ACC112 (cell line): ENCODE data around the gene TRIM65.
"Not testable (repeated sequence)": the region's sequence is repeated elsewhere in the genome, so short reads cannot be mapped to it uniquely, and the experiment has no call there.

Experiments
- H2AFZ ChIP-seq: fragments of 200-600 bp; sonication (generic); one replicate; pipeline ENCODE4 v1.6.0; 2017; ENCODE audit warnings: antibody characterized with exemption, low read length; ENCODE audit not compliant: unreplicated experiment
- H3K27ac ChIP-seq: fragments of 200-600 bp; sonication (generic); 2 replicates; pipeline ENCODE4 v1.5.1; 2014; ENCODE audit warnings: low read depth, mild to moderate bottlenecking, antibody characterized with exemption, low read length, moderate library complexity
- H3K27me3 ChIP-seq: fragments of 200-600 bp; sonication (generic); 2 replicates; pipeline ENCODE4 v1.6.1; 2014; ENCODE audit warnings: mild to moderate bottlenecking, antibody characterized with exemption, low read length, moderate library complexity, mixed read lengths; ENCODE audit not compliant: insufficient read depth
- H3K36me3 ChIP-seq: fragments of 200-600 bp; sonication (generic); 2 replicates; pipeline ENCODE4 v1.6.1; 2016; ENCODE audit warnings: mild to moderate bottlenecking, antibody characterized with exemption, low read length, moderate library complexity, mixed read lengths; ENCODE audit not compliant: insufficient read depth
- H3K4me1 ChIP-seq: fragments of 200-600 bp; sonication (generic); one replicate; pipeline ENCODE4 v1.6.1; 2016; ENCODE audit warnings: low read length, mixed read lengths; ENCODE audit not compliant: insufficient read depth, unreplicated experiment, control insufficient read depth
- H3K4me3 ChIP-seq: fragments of 200-600 bp; sonication (generic); 2 replicates; pipeline ENCODE4 v1.5.1; 2014; ENCODE audit warnings: mild to moderate bottlenecking, low read depth, low read length
- H3K79me2 ChIP-seq: fragments of 200-600 bp; sonication (generic); one replicate; pipeline ENCODE4 v1.6.0; 2016; ENCODE audit warnings: low read length; ENCODE audit not compliant: control insufficient read depth, unreplicated experiment, insufficient read depth

TRIM65 gene

DNA sequence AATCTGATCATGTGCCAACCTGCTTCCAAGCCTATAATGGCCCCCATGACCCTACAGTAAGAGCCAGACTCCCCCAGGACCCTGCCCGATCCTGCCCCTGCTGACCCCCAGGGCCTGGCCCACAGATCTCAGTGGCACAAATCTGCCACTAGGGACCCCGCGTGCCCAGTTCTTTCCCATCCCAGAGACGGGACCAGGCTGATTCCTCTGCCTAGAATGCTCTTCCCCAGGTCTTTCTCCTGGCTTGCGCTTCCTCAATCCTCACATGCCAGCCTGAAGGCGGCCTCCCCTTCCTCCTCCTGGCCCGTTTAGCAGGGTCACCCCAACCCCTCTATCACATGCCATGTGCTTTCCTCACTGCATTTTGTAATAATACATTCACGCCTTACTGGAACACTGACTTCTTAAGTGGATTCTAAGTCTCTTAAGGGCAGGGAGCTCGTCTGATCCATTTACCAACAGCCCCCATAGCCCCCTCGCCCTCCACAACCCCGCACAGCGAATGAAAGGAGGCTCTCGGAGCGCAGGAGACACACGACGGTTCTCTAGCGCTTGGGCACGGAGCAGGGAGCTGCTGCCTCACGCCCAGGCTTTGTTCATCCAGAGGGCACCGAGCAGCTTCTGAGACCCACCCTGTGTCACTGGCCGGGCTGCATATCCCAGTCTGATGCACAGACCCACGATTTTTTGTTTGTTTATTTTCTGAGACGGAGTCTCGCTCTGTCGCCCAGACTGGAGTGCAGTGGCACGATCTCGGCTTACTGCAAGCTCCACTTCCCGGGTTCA is 1.2 kb downstream of the TRIM65 start:
- no peak overlapping the region; the same call in 1 of the 2 replicates for H3K27ac ChIP-seq
- H3K4me1 ChIP-seq, result peaks cover 5% of the 10 kb centered on the region
- H3K4me3 ChIP-seq, result peak overlapping the region; percentile 89
- H2AFZ ChIP-seq, result no peak overlapping the region
- H3K36me3 ChIP-seq, result no peaks in the 10 kb centered on the region; the same call in 1 of the 2 replicates
- peaks cover 17% of the 10 kb centered on the region for H3K79me2 ChIP-seq
- no peaks in the 10 kb centered on the region for H3K27me3 ChIP-seq

DNA sequence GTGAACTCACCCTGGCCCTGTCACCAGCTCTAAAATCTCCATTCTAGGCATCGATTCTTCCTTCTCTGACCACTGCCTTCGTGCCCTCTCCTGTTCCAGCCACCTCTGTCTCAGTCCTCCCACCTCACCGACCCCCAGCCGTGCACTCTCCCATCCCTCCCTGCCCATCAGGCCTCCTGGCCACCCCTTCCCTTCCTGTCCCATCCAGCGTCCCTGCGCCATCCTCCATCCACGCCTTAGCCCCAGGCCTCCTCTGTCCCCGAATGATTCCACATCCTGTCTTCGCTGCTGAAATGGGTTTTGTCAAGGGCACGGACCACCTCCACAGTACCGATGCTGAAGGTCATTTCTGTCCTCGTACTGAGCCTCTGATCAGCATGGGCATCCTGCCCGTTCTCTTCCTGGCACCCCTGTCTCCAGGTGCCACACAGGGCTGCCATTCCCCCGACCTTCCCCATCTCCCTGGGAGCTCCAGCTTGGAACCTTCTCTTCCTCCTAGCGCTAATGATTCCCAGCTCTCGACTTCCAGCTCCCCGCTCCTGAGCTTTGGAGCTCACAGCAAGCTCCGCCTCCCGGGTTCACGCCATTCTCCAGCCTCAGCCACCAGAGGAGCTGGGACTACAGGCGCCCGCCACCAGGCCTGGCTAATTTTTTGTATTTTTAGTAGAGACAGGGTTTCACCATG is 2.6 kb downstream of the TRIM65 start:
- Histone ChIP-seq H2AFZ (no peak overlapping the region), H3K36me3 (no peaks in the 10 kb centered on the region), H3K4me3 (no peak overlapping the region), H3K4me1 (peaks cover 5% of the 10 kb centered on the region), H3K27me3 (no peaks in the 10 kb centered on the region), H3K27ac (no peak overlapping the region), H3K79me2 (peaks cover 17% of the 10 kb centered on the region)

DNA sequence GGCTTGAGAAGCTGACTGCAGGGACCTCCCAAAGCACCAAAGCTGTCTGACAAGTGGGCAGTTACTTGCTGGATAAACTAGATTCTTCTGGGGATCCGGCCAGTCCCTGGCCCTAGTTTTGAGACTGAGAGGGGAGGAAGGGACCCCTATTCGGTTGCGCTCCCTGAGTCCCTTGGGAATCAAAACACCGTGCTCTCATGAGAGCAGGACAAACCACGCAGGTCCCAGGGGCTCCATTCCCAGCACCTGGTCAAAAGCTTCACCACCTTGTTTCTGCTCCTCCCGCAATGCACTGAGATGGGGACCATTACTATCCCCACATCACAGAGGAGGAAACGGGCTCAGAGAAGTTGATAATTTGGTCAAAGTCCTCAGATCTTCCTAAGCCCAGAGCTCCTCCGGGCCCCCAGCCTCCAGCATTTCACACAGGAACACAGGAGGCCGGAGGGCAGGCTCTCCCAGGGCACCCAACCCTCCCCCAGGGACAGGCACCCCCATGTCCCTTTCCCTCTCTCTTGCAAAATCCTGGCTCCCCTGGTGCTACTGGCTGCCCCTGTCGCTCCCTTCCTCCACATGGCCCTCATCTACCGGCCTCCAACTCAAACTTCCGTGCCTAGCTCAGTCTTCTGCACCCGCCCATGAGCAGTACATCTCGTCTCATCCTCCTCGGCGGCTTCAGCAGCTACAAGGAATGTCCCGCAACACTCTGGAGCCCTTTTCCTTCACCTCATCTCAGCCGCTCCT is 3.3 kb downstream of the TRIM65 start:
- peaks cover 17% of the 10 kb centered on the region for H3K79me2 ChIP-seq
- H3K36me3 ChIP-seq, result no peaks in the 10 kb centered on the region
- H2AFZ ChIP-seq, result no peak overlapping the region
- H3K27ac ChIP-seq, result no peak overlapping the region
- no peak overlapping the region for H3K4me3 ChIP-seq
- H3K4me1 ChIP-seq, result peaks cover 5% of the 10 kb centered on the region
- H3K27me3 ChIP-seq, result no peaks in the 10 kb centered on the region

DNA sequence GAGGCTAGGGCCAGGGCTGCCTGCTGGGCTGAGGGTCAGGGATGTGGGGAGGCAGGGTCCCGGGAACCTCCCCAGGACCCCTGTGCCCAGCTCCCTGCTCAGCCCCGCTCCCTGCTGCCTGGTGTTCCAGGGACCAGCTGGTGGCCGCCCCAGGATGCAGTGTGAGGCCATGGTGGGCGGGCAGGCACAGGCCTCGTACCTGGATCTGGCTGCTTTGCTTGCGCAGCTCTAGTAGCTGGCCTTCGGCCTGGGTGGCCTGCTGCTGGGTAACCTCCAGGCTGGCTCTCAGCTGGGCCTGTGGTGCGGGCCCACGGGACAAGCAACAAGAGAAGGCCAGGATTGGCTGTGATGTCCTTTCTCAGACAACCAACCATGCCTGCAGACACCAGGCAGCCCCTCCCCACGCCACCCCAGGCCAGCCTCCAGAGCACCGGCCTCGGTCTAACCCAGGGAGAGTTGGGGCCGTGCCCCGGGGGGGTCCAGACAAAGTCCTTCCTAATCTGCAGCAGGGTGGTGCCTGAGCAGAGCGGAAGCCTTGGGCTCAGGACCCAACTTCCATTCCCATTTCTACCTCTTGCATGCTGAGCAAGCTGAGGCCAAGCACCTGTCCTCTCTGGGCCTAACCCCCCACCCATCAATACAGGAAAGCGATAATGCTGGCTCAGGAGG is 4.1 kb downstream of the TRIM65 start:
- no peak overlapping the region for H3K4me3 ChIP-seq
- no peak overlapping the region for H3K27ac ChIP-seq
- peaks cover 17% of the 10 kb centered on the region for H3K79me2 ChIP-seq
- H3K36me3 ChIP-seq, result no peaks in the 10 kb centered on the region
- no peak overlapping the region for H2AFZ ChIP-seq
- H3K27me3 ChIP-seq, result no peaks in the 10 kb centered on the region
- H3K4me1 ChIP-seq, result peaks cover 5% of the 10 kb centered on the region

DNA sequence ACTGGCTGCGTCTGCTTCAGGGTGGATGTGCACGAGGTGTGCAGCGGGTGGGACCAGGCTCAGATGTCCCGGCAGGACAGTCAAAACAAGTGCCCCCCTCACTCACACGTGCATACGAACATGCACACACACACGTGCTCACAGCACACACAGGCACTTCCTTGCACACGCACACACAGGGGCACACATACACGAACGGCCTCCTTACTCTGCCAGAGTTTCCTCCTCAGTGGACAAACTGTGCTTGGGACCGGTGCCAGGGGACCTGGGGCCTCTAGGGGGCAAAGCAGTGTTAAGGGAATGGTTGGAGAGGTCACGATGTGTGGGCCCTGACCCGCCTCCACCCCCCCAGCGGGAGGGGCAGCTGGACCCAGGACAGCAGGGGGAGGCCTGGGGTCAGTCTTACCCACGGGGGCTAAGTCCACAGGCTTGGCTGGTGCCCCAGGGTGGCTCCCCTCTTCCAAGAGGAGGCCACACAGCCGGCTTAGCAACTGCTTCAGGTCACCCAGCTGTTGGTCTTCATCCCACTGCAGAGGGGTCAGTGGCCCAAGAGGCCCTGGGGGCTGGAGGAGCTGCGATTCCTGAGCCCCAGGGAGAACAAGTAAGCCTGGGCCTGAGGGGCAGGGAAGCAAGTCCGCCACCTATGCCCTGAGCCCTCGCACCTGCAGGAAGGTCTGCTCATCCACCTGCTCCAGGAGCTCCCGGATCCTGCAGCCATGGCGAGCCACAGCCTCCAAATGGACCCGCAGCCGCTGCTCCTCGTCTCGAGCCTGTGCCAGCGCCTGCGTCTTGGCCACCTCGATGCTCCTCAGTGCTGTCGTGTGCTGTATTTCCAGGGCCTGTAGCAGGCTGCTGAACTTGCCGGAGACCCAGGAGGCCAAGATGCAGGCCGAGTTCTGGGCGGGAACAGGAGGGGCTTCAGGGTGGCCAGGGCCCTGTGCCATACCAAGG is 4.9 kb downstream of the TRIM65 start:
- no peak overlapping the region for H3K27ac ChIP-seq
- no peak overlapping the region for H2AFZ ChIP-seq
- H3K79me2 ChIP-seq, result peaks cover 17% of the 10 kb centered on the region
- no peaks in the 10 kb centered on the region for H3K36me3 ChIP-seq
- no peaks in the 10 kb centered on the region for H3K4me1 ChIP-seq
- H3K27me3 ChIP-seq, result no peaks in the 10 kb centered on the region
- no peak overlapping the region for H3K4me3 ChIP-seq

DNA sequence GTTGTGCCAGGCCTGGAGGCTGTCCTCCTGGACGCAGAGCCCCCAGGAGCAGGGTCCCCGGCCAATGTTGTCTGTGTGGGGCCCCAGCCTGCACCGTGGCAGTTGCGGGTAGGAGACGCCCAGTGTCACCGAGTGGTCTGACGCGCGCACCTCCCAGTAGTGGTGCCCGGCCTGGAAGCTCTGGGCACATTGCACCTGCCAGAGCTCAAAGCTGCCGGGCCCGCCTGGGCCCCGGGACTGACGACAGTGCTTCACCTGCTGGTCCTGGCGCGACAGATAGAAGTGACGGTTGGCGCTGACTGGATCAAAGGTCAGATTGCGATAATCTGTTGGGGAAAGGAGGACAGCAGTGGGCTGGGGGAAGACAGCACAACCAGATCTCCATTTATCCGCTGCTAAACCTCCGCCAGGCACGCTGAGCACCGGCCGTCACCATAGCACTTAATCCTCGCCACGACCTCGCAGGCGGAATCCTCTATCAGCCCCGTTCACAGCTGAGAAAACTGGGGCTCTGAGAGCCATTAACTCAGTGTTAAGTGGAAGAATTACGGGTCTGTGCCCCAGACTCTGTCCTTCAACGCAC is 5.6 kb downstream of the TRIM65 start:
- H3K27ac ChIP-seq, result no peak overlapping the region
- H3K27me3 ChIP-seq, result no peaks in the 10 kb centered on the region
- H3K36me3 ChIP-seq, result no peaks in the 10 kb centered on the region
- no peak overlapping the region for H2AFZ ChIP-seq
- no peak overlapping the region for H3K4me3 ChIP-seq
- no peaks in the 10 kb centered on the region for H3K4me1 ChIP-seq
- peaks cover 17% of the 10 kb centered on the region for H3K79me2 ChIP-seq

DNA sequence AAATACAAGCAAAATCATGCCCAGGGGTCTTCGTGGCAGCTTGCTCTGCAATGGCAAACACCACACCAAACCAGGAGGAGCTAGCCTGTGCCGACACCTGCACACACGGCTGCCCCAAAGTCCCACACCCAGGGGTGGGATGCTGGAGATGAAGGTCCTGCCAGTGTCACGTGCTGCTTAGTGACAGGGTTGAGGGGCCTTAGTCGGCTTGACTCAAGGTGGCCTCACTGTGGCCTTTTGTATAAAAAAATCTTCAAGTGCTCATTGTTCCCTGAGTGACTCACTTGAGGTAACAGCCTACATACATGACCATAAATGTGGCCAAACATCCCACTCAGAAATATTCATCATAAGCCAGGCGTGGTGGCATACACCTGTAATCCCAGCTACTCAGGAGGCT is 7.3 kb downstream of the TRIM65 start:
- H3K36me3 ChIP-seq, result no peaks in the 10 kb centered on the region
- peaks cover 3% of the 10 kb centered on the region for H3K79me2 ChIP-seq
- H3K27me3 ChIP-seq, result no peaks in the 10 kb centered on the region
- no peak overlapping the region for H2AFZ ChIP-seq
- no peaks in the 10 kb centered on the region for H3K4me1 ChIP-seq
- no peak overlapping the region for H3K4me3 ChIP-seq
- H3K27ac ChIP-seq, result no peak overlapping the region

DNA sequence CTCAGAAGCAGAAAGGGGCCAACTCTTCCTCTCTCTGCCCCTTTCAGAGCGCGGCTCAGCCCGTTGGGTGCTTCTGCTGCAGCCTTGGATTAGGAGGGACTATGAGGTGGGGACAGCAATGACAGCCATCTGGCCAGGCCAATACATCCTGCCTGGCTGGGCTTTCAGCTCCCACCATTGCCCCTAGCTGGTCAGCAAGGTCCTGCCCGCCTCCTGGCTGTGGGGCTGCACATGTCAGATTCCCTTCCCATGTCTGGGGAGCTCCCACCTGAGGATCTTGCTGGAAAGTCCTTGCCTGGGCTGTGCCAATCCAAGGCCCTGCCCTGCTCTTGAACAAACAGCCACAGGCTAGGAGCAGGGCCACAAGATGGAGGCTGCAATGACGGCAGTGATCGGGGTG is 8.3 kb downstream of the TRIM65 start:
- Histone ChIP-seq H3K27ac (no peak overlapping the region), H3K36me3 (no peaks in the 10 kb centered on the region), H2AFZ (no peak overlapping the region)

DNA sequence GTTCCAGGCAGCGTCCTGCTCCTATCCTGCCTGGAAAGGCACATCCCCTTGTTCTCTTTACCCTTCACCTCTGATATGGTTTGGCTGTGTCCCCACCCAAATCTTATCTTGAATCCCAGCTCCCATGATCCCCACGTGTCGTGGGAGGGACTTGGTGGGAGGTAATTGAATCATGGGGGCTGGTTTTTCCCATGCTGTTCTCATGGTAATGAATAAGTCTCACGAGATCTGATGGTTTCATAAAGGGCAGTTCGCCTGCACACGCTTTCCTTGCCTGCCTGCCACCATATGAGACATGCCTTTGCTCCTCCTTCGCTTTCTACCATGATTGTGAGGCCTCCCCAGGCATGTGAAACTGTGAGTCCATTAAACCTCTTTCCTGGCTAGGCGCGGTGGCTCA is 10.9 kb downstream of the TRIM65 start:
- H3K27me3 ChIP-seq, H3K36me3 ChIP-seq, H3K4me1 ChIP-seq, H3K27ac ChIP-seq, H2AFZ ChIP-seq, H3K4me3 ChIP-seq, H3K79me2 ChIP-seq: not testable (repeated sequence)

More for the DNA sequence above, 8.3 kb downstream of the TRIM65 start:
- Histone ChIP-seq H3K79me2 (no peaks in the 10 kb centered on the region), H3K27me3 (no peaks in the 10 kb centered on the region), H3K4me1 (no peaks in the 10 kb centered on the region), H3K4me3 (no peak overlapping the region)
